D721Med (cell line): ENCODE measurements around the gene MTHFS.
"Not testable (repeated sequence)": the region's sequence is repeated elsewhere in the genome, so short reads cannot be mapped to it uniquely, and the experiment has no call there.

Experiments
- DNase-seq: peaks from one replicate; pipeline ENCODE4 v3.0.0; 2011; ENCODE audit warnings: low spot score; ENCODE audit not compliant: insufficient read length
- FAIRE-seq: peaks from 2 replicates; lab custom pipeline; 2011; peaks lifted over from hg19 to GRCh38; lab: Jason Lieb, UNC
- CTCF ChIP-seq: IDR thresholded peaks from 2 replicates; pipeline ENCODE4 v1.5.1; 2012; ENCODE audit warnings: mild to moderate bottlenecking, control low read depth; ENCODE audit not compliant: insufficient read depth; ENCODE audit errors: missing control alignments

The MTHFS gene

DNA sequence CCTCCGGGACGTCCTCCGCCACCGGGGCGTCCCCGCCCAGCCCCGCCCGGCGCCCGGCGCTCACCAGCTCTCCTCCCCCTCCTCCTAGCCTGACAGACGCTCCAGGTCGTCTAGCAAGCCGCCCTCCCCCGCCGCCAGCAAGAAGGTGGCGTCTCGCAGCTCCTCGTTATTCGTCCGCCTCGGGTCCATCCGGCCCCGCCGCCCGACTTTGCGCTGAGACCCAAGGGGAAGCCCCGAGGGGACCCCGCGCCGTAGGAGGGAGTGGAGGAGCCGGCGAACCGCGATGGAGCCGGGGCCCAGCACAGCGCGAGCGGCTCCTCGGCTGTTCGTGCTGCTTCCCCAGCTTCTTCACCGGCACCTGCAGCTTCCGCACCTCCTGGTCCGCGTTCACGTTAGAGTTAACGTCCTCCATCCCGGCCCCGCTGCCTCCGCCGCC, 26.3 kb upstream of the MTHFS start:
- FAIRE-seq = no peak

GRCh38 chr15:79922512-79923078, 25.8 kb upstream of the MTHFS start:
- FAIRE-seq (no peak), DNase-seq (no peak)
- no peak for TF ChIP-seq CTCF

More for the DNA sequence above, 26.3 kb upstream of the MTHFS start:
- no peak for TF ChIP-seq CTCF
- no peak for DNase-seq

DNA sequence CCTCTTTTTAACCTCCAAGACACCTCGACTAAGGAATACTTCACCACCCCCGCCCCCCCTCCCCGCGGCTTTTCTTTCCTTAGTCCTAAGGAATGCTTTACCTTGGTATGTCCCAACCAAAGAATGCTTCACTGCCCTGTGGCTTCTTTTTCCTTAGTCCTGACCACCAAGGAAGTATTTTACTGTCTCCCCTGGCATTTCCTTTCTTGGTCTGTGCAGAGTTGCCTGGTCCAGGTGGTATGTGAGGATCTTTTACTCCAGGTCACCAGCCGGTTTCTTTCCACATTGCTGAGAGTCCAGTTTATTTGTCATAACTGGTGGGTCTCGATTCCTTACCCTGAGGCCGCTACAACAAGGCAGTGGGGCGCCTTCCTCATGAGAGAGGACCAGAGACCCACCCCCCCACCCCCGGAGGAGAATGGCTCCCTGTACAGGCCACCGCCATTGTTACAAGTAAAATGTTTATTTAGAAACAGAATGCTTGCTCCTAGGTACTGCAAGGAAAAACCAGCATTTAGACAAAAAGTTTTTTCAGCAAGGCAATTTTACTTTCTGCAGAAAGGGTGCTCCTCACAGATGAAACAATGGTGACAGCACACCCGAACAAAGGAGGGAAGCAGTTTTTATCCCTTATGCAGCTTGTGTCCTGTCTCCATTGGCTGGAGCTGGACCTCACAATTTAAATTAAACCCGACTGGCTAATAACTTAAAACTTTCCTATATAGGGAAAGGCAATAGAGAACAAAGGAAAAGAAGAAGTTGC, 23.1 kb upstream of the MTHFS start:
- DNase-seq = no peak
- FAIRE-seq = no peak
- TF ChIP-seq CTCF = no peak

GRCh38 chr15:79919090-79919748, 22.4 kb upstream of the MTHFS start:
- no peak for DNase-seq
- TF ChIP-seq CTCF = no peak
- no peak for FAIRE-seq

DNA sequence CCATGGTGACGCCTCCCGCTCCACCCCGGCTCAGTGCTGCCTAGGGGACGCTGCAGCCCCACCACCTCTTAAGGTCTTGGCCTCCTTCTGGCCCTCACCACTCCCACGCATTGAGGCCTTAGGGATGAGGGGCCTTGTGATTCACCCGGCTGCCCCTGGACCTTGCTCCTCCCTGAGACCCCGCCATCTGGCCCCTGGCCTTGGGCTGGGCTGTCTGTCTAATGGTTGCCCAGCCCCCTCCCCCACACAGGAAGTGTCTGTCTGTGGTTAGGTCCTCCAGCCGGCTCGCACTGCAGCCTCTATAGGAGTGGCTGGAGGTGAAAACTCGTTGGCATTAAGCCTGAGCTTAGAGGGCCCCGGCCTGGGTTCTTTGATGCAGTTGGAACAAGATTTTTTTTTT, 21.5 kb upstream of the MTHFS start:
- no peak for FAIRE-seq
- TF ChIP-seq CTCF = no peak
- DNase-seq = no peak

DNA sequence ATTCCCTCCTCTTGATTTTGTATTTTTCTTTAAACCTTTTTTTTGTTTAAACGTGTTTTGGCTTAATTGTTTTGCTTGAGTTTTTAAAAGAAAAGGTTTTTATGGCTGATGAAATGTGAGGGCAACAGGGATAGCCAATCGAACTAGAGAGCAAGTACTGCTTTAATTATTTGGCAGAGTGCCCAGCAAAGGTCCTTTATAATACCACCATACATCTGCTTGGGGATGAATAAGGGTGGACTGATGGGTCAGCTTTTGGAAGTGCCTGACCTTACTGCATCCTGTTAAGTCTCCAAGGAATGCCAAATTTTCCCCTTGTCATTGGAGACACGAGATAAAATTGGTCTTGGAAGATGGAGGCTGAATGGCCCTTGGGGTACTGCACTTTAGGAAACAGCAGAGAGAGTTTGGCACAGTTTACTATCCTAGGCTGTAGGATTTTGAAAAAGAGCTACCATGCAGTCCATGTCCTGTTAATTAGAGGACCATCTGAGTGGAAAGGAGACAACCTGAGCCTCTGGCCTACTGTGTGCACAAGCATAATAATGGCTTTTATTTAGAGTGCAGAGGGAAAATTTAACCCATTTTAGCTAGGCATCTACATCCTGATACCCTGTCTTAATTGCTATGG, 19.8 kb upstream of the MTHFS start:
- FAIRE-seq = no peak
- TF ChIP-seq CTCF = no peak
- DNase-seq = no peak

DNA sequence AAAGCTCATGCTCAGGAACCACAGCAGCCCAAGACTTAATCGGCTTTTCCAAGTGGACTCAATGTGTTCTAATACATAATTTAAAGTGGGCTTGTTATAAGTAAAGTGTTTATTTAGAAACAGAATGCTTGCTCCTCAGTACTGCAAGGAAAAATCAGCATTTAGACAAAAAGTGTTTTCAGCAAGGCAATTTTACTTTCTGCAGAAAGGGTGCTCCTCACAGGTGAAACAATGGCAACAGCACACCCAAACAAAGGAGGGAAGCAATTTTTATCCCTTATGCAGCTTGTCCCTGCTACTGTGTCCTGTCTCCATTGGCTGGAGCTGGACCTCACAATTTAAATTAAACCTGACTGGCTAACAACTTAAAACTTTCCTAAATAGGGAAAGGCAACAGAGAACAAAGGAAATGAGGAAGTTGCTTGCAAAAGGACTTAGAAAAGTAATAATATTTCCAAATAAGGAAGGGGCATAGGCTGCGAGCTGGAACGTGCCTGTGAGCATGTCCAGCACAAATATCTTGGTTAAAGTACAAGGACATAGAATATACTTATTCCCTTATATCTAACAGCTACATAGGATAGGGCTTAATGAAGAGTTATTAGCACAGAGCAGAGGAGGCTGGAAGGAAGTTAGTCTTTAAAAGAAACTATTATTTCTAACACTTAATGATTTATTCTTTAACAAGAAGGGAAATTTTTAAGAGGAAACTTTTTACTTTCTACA, 19.1 kb upstream of the MTHFS start:
- DNase-seq, FAIRE-seq: not testable (repeated sequence)
